GM21423 (cell line): ENCODE measurements around the gene IL16.
"Not testable (repeated sequence)": the region's sequence is repeated elsewhere in the genome, so short reads cannot be mapped to it uniquely, and the experiment has no call there.

Experiments used
- ATAC-seq: cut with Tn5 transposase; IDR thresholded peaks from one replicate; pipeline ENCODE4 v1.9.1; 2021; ENCODE audit warnings: mild to moderate bottlenecking, moderate library complexity; ENCODE audit not compliant: unreplicated experiment

Gene IL16

GRCh38 chr15:81331600-81331999 is 134.9 kb downstream of the IL16 start:
- ATAC-seq: no peak

- no peak for ATAC-seq
These were observed 135.6 kb downstream of the IL16 start for GRCh38 chr15:81332326-81332725.

GRCh38 chr15:81333363-81333762 is 136.7 kb downstream of the IL16 start:
- ATAC-seq: no peak

- no peak for ATAC-seq
These were observed 138.2 kb downstream of the IL16 start for GRCh38 chr15:81334768-81335435.

GRCh38 chr15:81335631-81336030 is 139.0 kb downstream of the IL16 start:
- no peak for ATAC-seq

- no peak for ATAC-seq
These were observed 139.9 kb downstream of the IL16 start for GRCh38 chr15:81336568-81336967.

GRCh38 chr15:81337241-81337640 is 140.6 kb downstream of the IL16 start:
- ATAC-seq: no peak

GRCh38 chr15:81337713-81338157 is 141.1 kb downstream of the IL16 start:
- no peak for ATAC-seq

- ATAC-seq: no peak
These were observed 141.7 kb downstream of the IL16 start for GRCh38 chr15:81338170-81339007.

- no peak for ATAC-seq
These were observed 142.6 kb downstream of the IL16 start for GRCh38 chr15:81339321-81339720.

GRCh38 chr15:81339851-81340250 is 143.2 kb downstream of the IL16 start:
- no peak for ATAC-seq

- no peak for ATAC-seq
These were observed 144.7 kb downstream of the IL16 start for GRCh38 chr15:81341351-81341750.

- ATAC-seq: no peak
These were observed 146.7 kb downstream of the IL16 start for GRCh38 chr15:81343371-81343770.

GRCh38 chr15:81346611-81347010 is 149.9 kb downstream of the IL16 start:
- no peak for ATAC-seq

- no peak for ATAC-seq
These were observed 151.2 kb downstream of the IL16 start for GRCh38 chr15:81347910-81348309.

GRCh38 chr15:81348691-81349090 is 152.0 kb downstream of the IL16 start:
- ATAC-seq: not testable (repeated sequence)

- ATAC-seq: no peak
These were observed 152.6 kb downstream of the IL16 start for GRCh38 chr15:81349271-81349670.

GRCh38 chr15:81351651-81352050 is 155.0 kb downstream of the IL16 start:
- ATAC-seq: no peak

GRCh38 chr15:81356252-81356651 is 159.6 kb downstream of the IL16 start:
- no peak for ATAC-seq

GRCh38 chr15:81357180-81357686 is 160.6 kb downstream of the IL16 start:
- no peak for ATAC-seq

GRCh38 chr15:81358248-81358647 is 161.6 kb downstream of the IL16 start:
- ATAC-seq: no peak

GRCh38 chr15:81360491-81360890 is 163.8 kb downstream of the IL16 start:
- ATAC-seq: no peak
